Measurements from ENCODE around the gene CNIH3. TPM values are rescaled to one million over a fixed set of nuclear protein-coding genes. Genes with fewer than 3 reads are reported as not detected.

Gene CNIH3
- total and polyA plus RNA-seq, 12 donors: 0.30 to 5.5 (median 2.2) TPM

GRCh38 chr1:224766266-224766665 is 150.1 kb downstream of the CNIH3 start:
- Histone ChIP-seq H3K36me3 (replicated peaks in 1 of 2) (no peaks in the 10 kb centered on the region), H3K27me3 (no peaks in the 10 kb centered on the region), H3K4me3 (no peak overlapping the region), H3K27ac (no peak overlapping the region), H3K4me1 (replicated peaks in 1 of 2) (no peaks in the 10 kb centered on the region), H3K9me3 (replicated peaks in 1 of 3) (no peaks in the 10 kb centered on the region)
- WGBS, 4 donors: 56 to 61% (median 59%) methylated on average over 4 of the region's 4 CpGs
- TF ChIP-seq, protein P1, sequence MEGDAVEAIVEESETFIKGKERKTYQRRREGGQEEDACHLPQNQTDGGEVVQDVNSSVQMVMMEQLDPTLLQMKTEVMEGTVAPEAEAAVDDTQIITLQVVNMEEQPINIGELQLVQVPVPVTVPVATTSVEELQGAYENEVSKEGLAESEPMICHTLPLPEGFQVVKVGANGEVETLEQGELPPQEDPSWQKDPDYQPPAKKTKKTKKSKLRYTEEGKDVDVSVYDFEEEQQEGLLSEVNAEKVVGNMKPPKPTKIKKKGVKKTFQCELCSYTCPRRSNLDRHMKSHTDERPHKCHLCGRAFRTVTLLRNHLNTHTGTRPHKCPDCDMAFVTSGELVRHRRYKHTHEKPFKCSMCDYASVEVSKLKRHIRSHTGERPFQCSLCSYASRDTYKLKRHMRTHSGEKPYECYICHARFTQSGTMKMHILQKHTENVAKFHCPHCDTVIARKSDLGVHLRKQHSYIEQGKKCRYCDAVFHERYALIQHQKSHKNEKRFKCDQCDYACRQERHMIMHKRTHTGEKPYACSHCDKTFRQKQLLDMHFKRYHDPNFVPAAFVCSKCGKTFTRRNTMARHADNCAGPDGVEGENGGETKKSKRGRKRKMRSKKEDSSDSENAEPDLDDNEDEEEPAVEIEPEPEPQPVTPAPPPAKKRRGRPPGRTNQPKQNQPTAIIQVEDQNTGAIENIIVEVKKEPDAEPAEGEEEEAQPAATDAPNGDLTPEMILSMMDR (IDR thresholded peaks at IDR 0.05): no peak
- TF ChIP-seq POLR2A (IDR thresholded peaks at IDR 0.05): no peak
- intact Hi-C loops (cut with DNase I): no loop called here
- DNase-seq: no peak

- TF ChIP-seq, protein P1 (IDR thresholded peaks at IDR 0.05): no peak
- no peak for TF ChIP-seq POLR2A (IDR thresholded peaks at IDR 0.05)
- no peak for DNase-seq
- Histone ChIP-seq H3K4me1 (replicated peaks in 1 of 2) (no peaks in the 10 kb centered on the region), H3K36me3 (replicated peaks in 1 of 2) (no peaks in the 10 kb centered on the region), H3K27ac (no peak overlapping the region), H3K27me3 (no peaks in the 10 kb centered on the region), H3K9me3 (replicated peaks in 1 of 3) (no peaks in the 10 kb centered on the region), H3K4me3 (no peak overlapping the region)
- WGBS, 4 donors: 74 to 87% (median 83%) methylated on average over 3 of the region's 3 CpGs
- intact Hi-C loops (cut with DNase I): no loop called here
Measured at GRCh38 chr1:224767031-224767430, 150.9 kb downstream of the CNIH3 start.

GRCh38 chr1:224767676-224768075 is 151.6 kb downstream of the CNIH3 start:
- no peaks in the 10 kb centered on the region for H3K4me1 ChIP-seq (replicated peaks in 1 of 2)
- no peaks in the 10 kb centered on the region for H3K9me3 ChIP-seq (replicated peaks in 1 of 3)
- no peak overlapping the region for H3K4me3 ChIP-seq
- intact Hi-C loops (cut with DNase I): no loop called here
- TF ChIP-seq POLR2A (IDR thresholded peaks at IDR 0.05): no peak
- TF ChIP-seq, protein P1 (IDR thresholded peaks at IDR 0.05): no peak
- no peaks in the 10 kb centered on the region for H3K27me3 ChIP-seq
- no peak for DNase-seq
- no peaks in the 10 kb centered on the region for H3K36me3 ChIP-seq (replicated peaks in 1 of 2)
- WGBS, 4 donors: 85 to 95% (median 93%) methylated on average over 2 of the region's 2 CpGs
- no peak overlapping the region for H3K27ac ChIP-seq

- H3K4me3 ChIP-seq: no peak overlapping the region
- H3K27ac ChIP-seq: no peak overlapping the region
- intact Hi-C loops (cut with DNase I): no loop called here
- DNase-seq: no peak
- no peaks in the 10 kb centered on the region for H3K36me3 ChIP-seq (replicated peaks in 1 of 2)
- no peaks in the 10 kb centered on the region for H3K4me1 ChIP-seq (replicated peaks in 1 of 2)
- no peaks in the 10 kb centered on the region for H3K9me3 ChIP-seq (replicated peaks in 1 of 3)
- TF ChIP-seq, protein P1 (IDR thresholded peaks at IDR 0.05): no peak
- TF ChIP-seq POLR2A (IDR thresholded peaks at IDR 0.05): no peak
- WGBS, 4 donors: 86 to 97% (median 91%) methylated on average over 6 of the region's 6 CpGs
- no peaks in the 10 kb centered on the region for H3K27me3 ChIP-seq
Measured at GRCh38 chr1:224768971-224769370, 152.9 kb downstream of the CNIH3 start.
